ENCODE results near the gene AHSA1. TPM values are rescaled to one million over a fixed set of nuclear protein-coding genes. Genes with fewer than 3 reads are reported as not detected.

Gene AHSA1
- total and polyA plus RNA-seq, 2 of the 8 experiments (the other 6 are each of a cell fraction or from before 2014, with no cell fraction given): 155 to 221 TPM

GRCh38 chr14:77509366-77509765 lies 51.5 kb downstream of the AHSA1 start (continued):
- no peak for TF ChIP-seq RAD21 (IDR thresholded peaks at IDR 0.05 in 1 of 2, conservative IDR thresholded peaks at IDR 0.05 in 1 of 2; ENCODE audit: low read depth in 2 of 2, low read length in 2 of 2)
- TF ChIP-seq POLR2AphosphoS5 (IDR thresholded peaks at IDR 0.05; ENCODE audit: low read depth, low read length): no peak
- TF ChIP-seq CREB1 (IDR thresholded peaks at IDR 0.05): no peak
- TF ChIP-seq SIRT6 (IDR thresholded peaks at IDR 0.05; ENCODE audit: low read length): no peak
- TF ChIP-seq MAFK (IDR thresholded peaks at IDR 0.05; ENCODE audit: low read depth, low read length): no peak
- no peak for TF ChIP-seq JUND (IDR thresholded peaks at IDR 0.05; ENCODE audit: low read length)
- no peak for TF ChIP-seq RNF2 (IDR thresholded peaks at IDR 0.05; ENCODE audit: borderline replicate concordance, low read depth, low read length, missing control alignments, poor library complexity, severe bottlenecking)

All from H1 (cell line).